ENCODE results near the gene NANOGP8.

Gene NANOGP8

DNA sequence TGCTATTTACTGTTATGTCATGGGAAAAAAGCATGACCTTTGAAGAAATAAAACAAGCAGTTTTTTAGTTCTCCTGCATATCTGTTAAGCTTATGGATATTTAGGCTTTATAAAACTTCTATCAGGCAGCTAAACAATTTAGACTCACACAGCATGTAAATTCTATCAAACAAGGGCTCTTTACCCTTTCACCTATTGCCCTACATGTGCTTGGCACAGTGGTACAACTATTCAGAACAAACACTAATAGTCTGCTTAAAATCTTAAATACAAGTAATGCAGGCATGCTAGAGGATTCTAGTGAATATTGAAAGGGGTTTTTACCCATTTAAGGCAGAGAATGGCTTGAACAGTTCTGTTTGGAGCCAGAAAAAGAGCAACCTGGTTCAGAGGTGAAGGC is 23.4 kb upstream of the NANOGP8 start:
- DNase-seq (ENCODE audit: low spot score): no peak
- Mint-ChIP-seq H3K27ac (no peak overlapping the region), H3K36me3 (ENCODE audit: low read depth) (no peaks in the 10 kb centered on the region), H3K27me3 (ENCODE audit: low read depth) (peaks cover 3% of the 10 kb centered on the region), H3K9me3 (no peaks in the 10 kb centered on the region), H3K4me3 (no peak overlapping the region), H3K4me1 (ENCODE audit: low read depth) (no peaks in the 10 kb centered on the region)

DNA sequence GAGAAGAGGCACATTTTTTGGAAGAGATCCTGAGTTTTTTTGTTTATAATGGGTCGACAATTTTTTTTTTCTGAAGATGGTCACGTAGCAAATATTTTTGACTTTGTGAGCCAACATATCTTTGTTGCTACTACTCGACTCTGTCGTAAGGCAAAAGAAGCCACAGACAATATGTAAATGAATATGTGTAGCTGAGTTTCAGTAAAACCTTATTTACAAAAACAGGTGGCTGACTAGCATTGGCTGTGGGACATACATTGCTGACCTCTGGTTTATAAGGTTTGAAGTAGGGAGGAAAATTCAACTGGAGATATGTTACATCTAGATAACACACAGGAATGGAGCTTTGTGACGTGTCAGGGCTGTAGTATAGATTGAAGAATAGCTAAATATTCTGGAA is 22.5 kb upstream of the NANOGP8 start:
- no peak for DNase-seq (ENCODE audit: low spot score)
- no peak overlapping the region for H3K4me3 Mint-ChIP-seq
- H3K4me1 Mint-ChIP-seq (ENCODE audit: low read depth): no peaks in the 10 kb centered on the region
- no peaks in the 10 kb centered on the region for H3K36me3 Mint-ChIP-seq (ENCODE audit: low read depth)
- H3K9me3 Mint-ChIP-seq: no peaks in the 10 kb centered on the region
- H3K27ac Mint-ChIP-seq: no peak overlapping the region
- peaks cover 3% of the 10 kb centered on the region for H3K27me3 Mint-ChIP-seq (ENCODE audit: low read depth)

DNA sequence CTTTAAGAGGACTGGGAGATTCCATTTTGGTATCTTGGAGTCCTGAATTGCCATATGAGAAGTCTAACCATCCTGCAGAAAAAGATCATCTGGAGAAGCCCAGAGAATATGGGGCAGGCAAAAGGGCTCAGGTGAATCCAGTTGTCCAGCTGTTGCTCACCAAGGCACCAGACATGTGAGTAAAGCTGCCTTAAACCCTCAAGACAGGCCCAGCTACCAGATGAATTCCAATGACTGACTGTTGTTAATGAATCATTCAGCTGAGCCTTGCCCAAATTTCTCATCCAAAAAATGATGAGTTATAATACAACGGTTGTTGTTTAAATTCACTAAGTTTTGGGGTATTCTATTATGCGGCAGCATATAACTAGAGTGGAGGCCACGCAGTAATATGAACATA is 22.0 kb upstream of the NANOGP8 start:
- Mint-ChIP-seq H3K4me1 (ENCODE audit: low read depth) (no peaks in the 10 kb centered on the region), H3K27me3 (ENCODE audit: low read depth) (peaks cover 3% of the 10 kb centered on the region), H3K27ac (no peak overlapping the region), H3K9me3 (no peaks in the 10 kb centered on the region), H3K36me3 (ENCODE audit: low read depth) (no peaks in the 10 kb centered on the region), H3K4me3 (no peak overlapping the region)
- no peak for DNase-seq (ENCODE audit: low spot score)

DNA sequence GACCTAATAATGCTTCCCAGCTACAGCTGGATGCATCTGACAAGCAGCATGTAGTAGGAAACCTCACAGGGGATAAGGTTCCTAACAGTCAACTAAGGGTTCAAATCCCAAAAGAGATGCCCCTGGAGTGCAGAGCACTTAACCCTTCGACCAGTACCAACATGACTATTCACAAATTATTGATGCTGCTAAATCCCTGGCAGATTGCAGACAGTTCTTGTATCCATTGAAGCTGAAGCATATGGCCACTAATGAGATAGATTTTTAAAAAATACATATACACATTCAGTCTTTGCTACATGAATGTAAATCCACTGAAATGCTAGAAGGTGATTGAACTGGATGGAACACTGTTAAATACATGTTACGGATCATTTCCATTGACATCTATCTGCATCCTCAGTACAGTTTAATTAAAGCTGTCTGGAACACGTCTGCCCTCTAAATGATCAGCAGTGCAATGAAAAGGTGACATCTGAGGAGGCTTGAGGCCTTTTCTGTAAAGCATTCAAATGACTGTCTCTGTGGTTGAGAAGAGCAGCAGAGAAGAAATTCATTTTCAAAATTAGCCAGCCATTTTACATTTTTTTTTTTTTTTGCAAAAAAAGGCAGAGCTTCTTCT is 19.5 kb upstream of the NANOGP8 start:
- Mint-ChIP-seq H3K4me3 (no peak overlapping the region), H3K27ac (no peak overlapping the region), H3K36me3 (ENCODE audit: low read depth) (no peaks in the 10 kb centered on the region), H3K4me1 (ENCODE audit: low read depth) (no peaks in the 10 kb centered on the region), H3K9me3 (no peaks in the 10 kb centered on the region), H3K27me3 (ENCODE audit: low read depth) (peaks cover 3% of the 10 kb centered on the region)
- DNase-seq (ENCODE audit: low spot score): no peak

DNA sequence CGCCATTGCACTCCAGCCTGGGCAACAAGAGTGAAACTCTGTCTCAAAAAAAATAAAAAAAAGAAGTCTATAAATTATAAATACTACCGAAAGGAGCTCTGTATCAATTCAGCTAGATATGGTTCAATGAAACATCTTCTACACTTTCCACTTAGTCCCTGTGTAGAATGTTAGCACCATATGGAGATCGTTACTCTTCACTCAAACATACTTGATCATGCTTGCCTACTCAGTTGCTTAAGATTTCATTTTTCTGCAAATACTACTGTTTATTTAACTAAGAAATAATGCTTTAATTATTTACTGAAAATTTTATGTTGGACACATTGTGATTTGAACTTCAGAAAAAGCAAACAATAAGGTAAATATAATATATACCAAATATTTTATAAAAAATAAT is 17.1 kb upstream of the NANOGP8 start:
- Mint-ChIP-seq H3K4me1 (ENCODE audit: low read depth) (no peaks in the 10 kb centered on the region), H3K27ac (no peak overlapping the region), H3K4me3 (no peak overlapping the region), H3K9me3 (no peaks in the 10 kb centered on the region), H3K27me3 (ENCODE audit: low read depth) (peaks cover 3% of the 10 kb centered on the region), H3K36me3 (ENCODE audit: low read depth) (no peaks in the 10 kb centered on the region)
- no peak for DNase-seq (ENCODE audit: low spot score)

DNA sequence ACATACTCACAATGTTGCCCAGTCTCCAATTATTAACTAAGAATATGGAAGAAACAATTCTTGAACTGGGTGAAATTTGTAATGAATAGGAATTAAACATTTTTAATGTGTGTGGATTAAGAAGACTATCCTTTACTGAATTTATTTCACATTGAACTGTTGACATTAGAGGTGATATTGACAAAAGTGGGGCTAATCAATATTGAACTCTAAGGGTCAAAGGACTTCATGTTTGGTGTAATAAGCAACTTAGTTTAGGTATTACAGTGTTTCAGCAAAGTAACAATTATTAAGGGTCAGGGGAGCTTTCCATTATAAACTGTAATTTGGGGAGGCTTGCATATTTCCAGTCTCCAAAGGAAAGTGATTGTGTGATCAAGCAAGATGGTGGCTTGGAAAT is 16.2 kb upstream of the NANOGP8 start:
- no peaks in the 10 kb centered on the region for H3K36me3 Mint-ChIP-seq (ENCODE audit: low read depth)
- no peaks in the 10 kb centered on the region for H3K9me3 Mint-ChIP-seq
- no peak overlapping the region for H3K4me3 Mint-ChIP-seq
- no peaks in the 10 kb centered on the region for H3K27me3 Mint-ChIP-seq (ENCODE audit: low read depth)
- H3K27ac Mint-ChIP-seq: no peak overlapping the region
- H3K4me1 Mint-ChIP-seq (ENCODE audit: low read depth): no peaks in the 10 kb centered on the region
- no peak for DNase-seq (ENCODE audit: low spot score)

DNA sequence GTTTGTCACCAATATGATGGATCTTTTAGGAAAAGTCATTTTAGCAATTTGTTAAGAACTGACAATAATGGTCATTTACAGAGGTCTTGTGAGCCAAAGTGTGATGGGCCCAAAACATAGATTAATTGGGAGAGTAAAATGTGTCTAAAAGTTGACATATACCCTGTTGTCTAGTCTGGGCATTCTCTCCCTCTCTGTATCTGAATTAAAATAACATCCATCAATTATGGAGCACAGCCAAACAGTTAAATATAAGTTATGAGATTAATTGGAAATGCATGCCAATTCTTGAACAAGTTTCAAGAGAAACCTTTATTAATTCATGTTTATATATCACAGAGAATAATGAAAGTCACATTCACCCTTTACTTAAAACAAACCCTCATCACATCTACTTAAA is 13.6 kb upstream of the NANOGP8 start:
- H3K36me3 Mint-ChIP-seq (ENCODE audit: low read depth): no peaks in the 10 kb centered on the region
- H3K27ac Mint-ChIP-seq: no peak overlapping the region
- no peaks in the 10 kb centered on the region for H3K27me3 Mint-ChIP-seq (ENCODE audit: low read depth)
- no peaks in the 10 kb centered on the region for H3K9me3 Mint-ChIP-seq
- H3K4me3 Mint-ChIP-seq: no peak overlapping the region
- no peaks in the 10 kb centered on the region for H3K4me1 Mint-ChIP-seq (ENCODE audit: low read depth)
- DNase-seq (ENCODE audit: low spot score): no peak

DNA sequence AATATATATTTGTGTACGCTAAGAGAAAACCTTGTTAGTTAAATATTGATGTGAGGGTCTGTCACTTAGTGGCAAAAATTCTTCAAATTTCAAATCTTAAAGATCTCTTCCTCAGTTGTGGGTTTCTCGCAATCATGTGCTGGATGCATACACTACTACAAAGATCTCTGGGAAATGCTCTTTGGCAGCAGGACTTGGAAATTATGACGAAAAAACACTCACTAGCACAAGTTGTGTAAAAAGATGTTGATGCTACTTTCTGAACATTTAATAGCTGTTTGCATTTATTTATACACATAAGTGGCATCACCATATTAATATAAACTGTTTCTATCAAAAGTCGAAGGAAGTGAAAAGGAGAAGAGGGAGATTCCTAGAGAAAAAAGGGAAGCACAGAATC is 10.8 kb upstream of the NANOGP8 start:
- DNase-seq (ENCODE audit: low spot score): no peak
- Mint-ChIP-seq H3K4me1 (ENCODE audit: low read depth) (no peaks in the 10 kb centered on the region), H3K36me3 (ENCODE audit: low read depth) (no peaks in the 10 kb centered on the region), H3K9me3 (no peaks in the 10 kb centered on the region), H3K4me3 (no peak overlapping the region), H3K27me3 (ENCODE audit: low read depth) (no peaks in the 10 kb centered on the region), H3K27ac (no peak overlapping the region)

DNA sequence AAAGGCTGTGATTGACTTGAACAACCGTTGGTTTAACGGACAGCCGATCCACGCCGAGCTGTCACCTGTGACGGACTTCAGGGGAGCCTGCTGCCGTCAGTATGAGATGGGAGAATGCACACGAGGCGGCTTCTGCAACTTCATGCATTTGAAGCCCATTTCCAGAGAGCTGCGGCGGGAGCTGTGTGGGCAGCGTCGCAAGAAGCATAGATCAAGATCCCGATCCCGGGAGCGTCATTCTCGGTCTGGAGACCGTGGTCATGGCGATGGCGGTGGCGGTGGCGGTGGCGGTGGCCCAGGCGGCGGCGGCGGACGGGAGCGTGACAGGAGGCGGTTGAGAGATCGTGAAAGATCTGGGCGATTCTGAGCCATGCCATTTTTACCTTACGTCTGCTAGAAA is 7.8 kb upstream of the NANOGP8 start:
- peaks cover 5% of the 10 kb centered on the region for H3K27me3 Mint-ChIP-seq (ENCODE audit: low read depth)
- no peak overlapping the region for H3K27ac Mint-ChIP-seq
- H3K36me3 Mint-ChIP-seq (ENCODE audit: low read depth): no peaks in the 10 kb centered on the region

DNA sequence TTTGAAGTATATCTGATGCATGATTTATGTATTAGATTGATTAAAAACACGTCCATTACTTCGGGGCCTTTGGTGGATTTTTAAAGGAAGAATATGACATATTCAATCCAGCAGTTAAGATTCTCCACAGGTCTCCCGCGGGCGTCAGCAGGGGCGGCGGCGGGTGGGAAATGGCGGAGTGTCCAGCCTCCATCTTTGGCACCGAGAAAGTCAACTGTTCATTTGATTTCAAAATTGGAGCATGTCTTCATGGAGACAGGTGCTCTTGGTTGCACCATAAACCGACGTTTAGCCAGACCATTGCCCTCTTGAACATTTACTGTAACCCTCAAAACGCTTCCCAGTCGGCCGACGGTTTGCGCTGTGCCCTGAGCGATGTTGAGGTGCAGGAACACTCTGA is 7.2 kb upstream of the NANOGP8 start:
- Mint-ChIP-seq H3K4me3 (no peak overlapping the region), H3K4me1 (ENCODE audit: low read depth) (no peaks in the 10 kb centered on the region), H3K36me3 (ENCODE audit: low read depth) (no peaks in the 10 kb centered on the region), H3K27ac (no peak overlapping the region), H3K27me3 (ENCODE audit: low read depth) (peaks cover 5% of the 10 kb centered on the region), H3K9me3 (no peaks in the 10 kb centered on the region)
- DNase-seq (ENCODE audit: low spot score): no peak

More for the DNA sequence above, 7.8 kb upstream of the NANOGP8 start:
- Mint-ChIP-seq H3K4me3 (no peak overlapping the region), H3K9me3 (no peaks in the 10 kb centered on the region), H3K4me1 (ENCODE audit: low read depth) (no peaks in the 10 kb centered on the region)
- DNase-seq (ENCODE audit: low spot score): no peak

DNA sequence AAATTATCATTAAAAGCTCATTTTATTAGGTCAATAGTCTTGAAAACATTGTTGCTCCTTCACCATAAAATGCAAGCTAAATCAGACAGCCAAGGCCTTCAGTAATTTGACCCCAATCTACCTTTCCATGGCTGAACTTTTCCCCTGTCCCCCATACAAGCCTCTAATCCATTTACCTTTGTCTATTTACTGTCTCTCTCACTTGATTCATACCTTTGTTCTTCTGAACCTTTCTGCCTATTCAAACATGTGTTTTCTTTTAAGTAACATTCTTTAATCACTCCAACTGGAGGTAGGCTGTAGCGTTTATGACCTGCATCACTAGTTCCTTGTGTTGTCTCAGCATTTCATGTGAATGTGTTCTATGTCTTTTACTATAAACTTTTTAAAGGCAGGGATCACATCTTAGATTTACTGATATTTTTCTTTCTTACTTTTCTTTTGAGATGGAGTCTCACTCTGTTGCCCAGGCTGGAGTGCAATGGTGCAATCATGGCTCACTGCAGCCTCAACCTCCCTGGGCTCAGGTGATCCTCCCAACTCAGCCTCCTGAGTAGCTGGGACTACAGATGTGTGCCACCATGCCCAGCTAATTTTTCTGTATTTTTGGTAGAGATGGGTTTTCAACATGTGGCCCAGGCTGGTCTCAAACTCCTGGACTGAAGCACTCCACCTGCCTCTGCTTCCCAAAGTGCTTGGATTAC is 5.2 kb upstream of the NANOGP8 start:
- Mint-ChIP-seq H3K36me3 (ENCODE audit: low read depth) (no peaks in the 10 kb centered on the region), H3K27me3 (ENCODE audit: low read depth) (peaks cover 5% of the 10 kb centered on the region), H3K4me3 (no peak overlapping the region), H3K27ac (no peak overlapping the region), H3K4me1 (ENCODE audit: low read depth) (no peaks in the 10 kb centered on the region), H3K9me3 (no peaks in the 10 kb centered on the region)
- DNase-seq (ENCODE audit: low spot score): no peak

DNA sequence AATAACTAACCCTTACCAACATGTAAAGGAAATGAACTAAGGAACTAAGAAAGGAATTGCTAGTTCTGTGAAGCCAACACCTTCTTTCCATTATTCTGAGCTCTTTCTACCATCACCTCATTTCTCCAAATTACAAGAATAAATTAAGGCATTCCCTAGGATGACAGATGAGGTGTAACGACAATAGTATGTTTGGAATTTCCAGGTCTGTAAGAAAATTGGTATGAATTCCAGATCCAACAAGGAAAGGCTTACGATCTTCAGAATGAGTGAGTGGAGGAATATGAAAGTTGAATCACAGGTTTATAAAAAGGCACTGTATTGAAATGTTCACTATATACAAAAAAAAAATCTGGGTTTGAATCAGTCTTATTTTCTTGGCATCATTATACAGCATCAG is 4.5 kb upstream of the NANOGP8 start:
- H3K9me3 Mint-ChIP-seq: no peaks in the 10 kb centered on the region
- DNase-seq (ENCODE audit: low spot score): no peak
- H3K4me3 Mint-ChIP-seq: no peak overlapping the region
- peaks cover 5% of the 10 kb centered on the region for H3K27me3 Mint-ChIP-seq (ENCODE audit: low read depth)
- no peak overlapping the region for H3K27ac Mint-ChIP-seq
- no peaks in the 10 kb centered on the region for H3K4me1 Mint-ChIP-seq (ENCODE audit: low read depth)
- no peaks in the 10 kb centered on the region for H3K36me3 Mint-ChIP-seq (ENCODE audit: low read depth)

DNA sequence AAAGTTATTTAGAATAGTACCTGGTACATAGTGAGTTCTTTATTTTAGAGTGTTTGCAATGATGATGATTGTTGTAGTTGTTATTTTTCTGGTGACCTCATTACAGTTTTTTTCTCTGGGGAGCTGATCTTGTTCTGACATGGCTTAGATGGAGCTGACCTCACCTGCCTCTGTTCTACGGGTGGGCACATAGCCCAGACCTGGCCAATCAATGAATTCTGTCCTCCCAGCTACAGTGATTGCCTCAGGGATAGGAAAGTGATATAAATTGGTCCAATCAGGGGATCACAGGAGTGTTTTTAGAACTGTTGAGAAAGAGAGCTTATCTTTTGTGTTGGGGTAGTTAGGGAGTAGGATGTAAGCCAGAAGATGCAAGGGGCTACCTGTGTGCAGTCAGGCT is 3.2 kb upstream of the NANOGP8 start:
- no peak overlapping the region for H3K4me3 Mint-ChIP-seq

DNA sequence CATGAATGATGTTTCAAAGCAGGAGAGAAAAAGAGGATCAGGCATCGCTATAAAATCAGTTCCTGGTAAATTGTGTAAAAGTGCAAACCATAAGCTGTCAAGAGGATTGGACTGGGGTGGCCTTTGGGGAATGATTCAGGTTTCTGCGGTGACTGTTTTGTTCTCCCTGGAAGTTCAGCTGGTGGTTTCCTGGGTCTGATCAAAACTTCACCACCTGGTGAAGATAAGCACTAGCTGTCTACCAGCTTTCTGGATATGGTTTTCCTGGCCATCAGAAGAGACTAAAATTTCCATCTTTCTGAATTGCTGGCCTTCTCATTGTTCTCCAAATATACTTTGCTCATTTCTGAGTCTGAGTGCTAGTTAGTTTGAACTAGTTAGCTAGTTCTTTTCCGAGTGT is 2.7 kb upstream of the NANOGP8 start:
- Mint-ChIP-seq H3K4me3 (no peak overlapping the region), H3K4me1 (ENCODE audit: low read depth) (no peaks in the 10 kb centered on the region), H3K9me3 (no peaks in the 10 kb centered on the region)

More for the DNA sequence above, 3.2 kb upstream of the NANOGP8 start:
- no peak overlapping the region for H3K27ac Mint-ChIP-seq
- H3K4me1 Mint-ChIP-seq (ENCODE audit: low read depth): no peaks in the 10 kb centered on the region
- no peaks in the 10 kb centered on the region for H3K36me3 Mint-ChIP-seq (ENCODE audit: low read depth)
- no peak for DNase-seq (ENCODE audit: low spot score)
- peaks cover 5% of the 10 kb centered on the region for H3K27me3 Mint-ChIP-seq (ENCODE audit: low read depth)
- no peaks in the 10 kb centered on the region for H3K9me3 Mint-ChIP-seq

More for the DNA sequence above, 2.7 kb upstream of the NANOGP8 start:
- DNase-seq (ENCODE audit: low spot score): no peak
- peaks cover 5% of the 10 kb centered on the region for H3K27me3 Mint-ChIP-seq (ENCODE audit: low read depth)
- no peak overlapping the region for H3K27ac Mint-ChIP-seq
- no peaks in the 10 kb centered on the region for H3K36me3 Mint-ChIP-seq (ENCODE audit: low read depth)

All from T-helper 2 cell treated with Interferon-gamma antibody and Interleukin-4, amounts not matched to agents 5 μg/mL and 100 μg/mL, for 36 hours (primary cell).